ENCODE data around the gene HKDC1. TPM values are rescaled to one million over a fixed set of nuclear protein-coding genes. Genes with fewer than 3 reads are reported as not detected.
"Not testable (repeated sequence)": the region's sequence is repeated elsewhere in the genome, so short reads cannot be mapped to it uniquely, and the experiment has no call there.

Gene HKDC1
- total RNA-seq, 1 donor from 2014 or later = not detected

GRCh38 chr10:69279110-69279509 is 59.0 kb downstream of the HKDC1 start:
- no peaks in the 10 kb centered on the region for H3K4me1 Mint-ChIP-seq (ENCODE audit: low read depth, unreplicated experiment)
- no peak overlapping the region for H3K27ac Mint-ChIP-seq (ENCODE audit: unreplicated experiment)
- DNase-seq = no peak
- H3K36me3 Mint-ChIP-seq (ENCODE audit: unreplicated experiment) = peaks cover 9% of the 10 kb centered on the region
- H3K27me3 Mint-ChIP-seq (ENCODE audit: unreplicated experiment) = no peaks in the 10 kb centered on the region
- TF ChIP-seq, protein P1, sequence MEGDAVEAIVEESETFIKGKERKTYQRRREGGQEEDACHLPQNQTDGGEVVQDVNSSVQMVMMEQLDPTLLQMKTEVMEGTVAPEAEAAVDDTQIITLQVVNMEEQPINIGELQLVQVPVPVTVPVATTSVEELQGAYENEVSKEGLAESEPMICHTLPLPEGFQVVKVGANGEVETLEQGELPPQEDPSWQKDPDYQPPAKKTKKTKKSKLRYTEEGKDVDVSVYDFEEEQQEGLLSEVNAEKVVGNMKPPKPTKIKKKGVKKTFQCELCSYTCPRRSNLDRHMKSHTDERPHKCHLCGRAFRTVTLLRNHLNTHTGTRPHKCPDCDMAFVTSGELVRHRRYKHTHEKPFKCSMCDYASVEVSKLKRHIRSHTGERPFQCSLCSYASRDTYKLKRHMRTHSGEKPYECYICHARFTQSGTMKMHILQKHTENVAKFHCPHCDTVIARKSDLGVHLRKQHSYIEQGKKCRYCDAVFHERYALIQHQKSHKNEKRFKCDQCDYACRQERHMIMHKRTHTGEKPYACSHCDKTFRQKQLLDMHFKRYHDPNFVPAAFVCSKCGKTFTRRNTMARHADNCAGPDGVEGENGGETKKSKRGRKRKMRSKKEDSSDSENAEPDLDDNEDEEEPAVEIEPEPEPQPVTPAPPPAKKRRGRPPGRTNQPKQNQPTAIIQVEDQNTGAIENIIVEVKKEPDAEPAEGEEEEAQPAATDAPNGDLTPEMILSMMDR (IDR thresholded peaks at IDR 0.05; ENCODE audit: partially characterized antibody, unreplicated experiment) = no peak
- H3K9me3 Mint-ChIP-seq (ENCODE audit: unreplicated experiment) = no peaks in the 10 kb centered on the region
- H3K4me3 Mint-ChIP-seq (ENCODE audit: unreplicated experiment) = no peak overlapping the region

DNA sequence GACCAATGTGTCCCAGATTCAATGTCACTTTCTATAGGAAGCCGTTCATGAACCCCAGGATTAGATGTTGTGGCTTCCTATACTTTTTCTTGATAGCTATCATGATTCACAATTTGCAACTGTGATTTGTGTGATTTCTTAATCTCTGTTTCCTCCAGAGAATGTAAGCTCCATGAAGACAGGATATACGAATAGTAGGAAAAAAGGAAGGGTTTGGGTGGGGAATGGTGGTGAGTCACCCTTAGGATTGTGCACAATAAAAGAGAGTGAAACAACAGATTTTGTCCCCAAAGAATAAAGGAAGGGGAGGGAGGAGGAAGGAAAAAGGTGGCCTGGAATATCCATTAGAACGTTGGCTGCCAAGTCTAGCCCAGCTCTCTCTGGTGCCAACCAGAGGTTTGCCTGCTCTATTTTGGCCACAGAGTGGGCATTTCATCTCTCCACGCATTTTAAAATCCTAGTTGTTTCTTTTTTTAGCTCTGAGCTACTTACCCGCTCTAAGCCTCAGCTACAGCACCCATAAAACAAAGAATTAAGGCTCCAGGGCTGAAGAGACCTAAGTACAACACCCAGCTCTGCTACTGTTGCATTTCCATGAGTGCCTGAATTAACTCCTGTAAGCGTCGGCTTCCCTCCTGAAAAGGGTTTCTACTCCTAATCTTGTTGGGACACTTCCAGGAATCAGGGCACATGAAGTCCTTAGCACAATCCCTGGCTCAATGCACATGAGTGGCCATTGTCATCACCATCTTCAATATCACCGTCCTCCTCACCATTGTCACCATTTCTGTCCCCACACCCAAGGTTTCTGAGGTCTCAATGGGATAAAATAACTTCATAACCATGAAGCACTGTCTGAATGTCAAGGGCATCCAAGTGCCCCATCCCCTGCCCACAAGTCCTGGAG is 61.6 kb downstream of the HKDC1 start:
- Mint-ChIP-seq H3K36me3 (ENCODE audit: unreplicated experiment) (peaks cover 9% of the 10 kb centered on the region), H3K4me1 (ENCODE audit: low read depth, unreplicated experiment) (peaks cover 6% of the 10 kb centered on the region), H3K27me3 (ENCODE audit: unreplicated experiment) (no peaks in the 10 kb centered on the region), H3K4me3 (ENCODE audit: unreplicated experiment) (no peak overlapping the region), H3K27ac (ENCODE audit: unreplicated experiment) (no peak overlapping the region), H3K9me3 (ENCODE audit: unreplicated experiment) (no peaks in the 10 kb centered on the region)
- TF ChIP-seq, protein P1 (IDR thresholded peaks at IDR 0.05; ENCODE audit: partially characterized antibody, unreplicated experiment) = no peak
- DNase-seq = no peak

DNA sequence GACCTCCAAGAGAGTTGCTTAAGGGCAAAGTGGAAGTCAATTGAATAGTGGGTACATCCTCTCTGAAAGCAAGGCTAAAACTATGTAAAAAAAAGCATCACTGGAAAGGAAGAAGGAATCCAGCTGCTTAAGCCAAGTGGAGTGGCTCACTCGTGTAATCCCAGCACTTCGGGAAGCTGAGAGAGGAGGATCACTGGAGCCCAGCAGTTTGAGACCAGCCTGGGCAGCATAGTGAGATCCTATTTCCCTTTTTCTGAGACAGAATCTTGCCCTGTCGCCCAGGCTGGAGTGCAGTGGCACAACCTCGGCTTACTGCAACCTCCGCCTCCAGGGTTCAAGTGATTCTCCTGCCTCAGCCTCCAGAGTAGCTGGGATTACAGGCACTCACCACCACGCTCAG is 64.3 kb downstream of the HKDC1 start:
- not testable (repeated sequence) for H3K9me3 Mint-ChIP-seq (ENCODE audit: unreplicated experiment); DNase-seq; H3K4me1 Mint-ChIP-seq (ENCODE audit: low read depth, unreplicated experiment); H3K36me3 Mint-ChIP-seq (ENCODE audit: unreplicated experiment); H3K27me3 Mint-ChIP-seq (ENCODE audit: unreplicated experiment); H3K4me3 Mint-ChIP-seq (ENCODE audit: unreplicated experiment); H3K27ac Mint-ChIP-seq (ENCODE audit: unreplicated experiment)

- TF ChIP-seq, protein P1 (IDR thresholded peaks at IDR 0.05; ENCODE audit: partially characterized antibody, unreplicated experiment) = no peak
- peaks cover 6% of the 10 kb centered on the region for H3K4me1 Mint-ChIP-seq (ENCODE audit: low read depth, unreplicated experiment)
- no peak overlapping the region for H3K4me3 Mint-ChIP-seq (ENCODE audit: unreplicated experiment)
- no peak overlapping the region for H3K27ac Mint-ChIP-seq (ENCODE audit: unreplicated experiment)
- H3K9me3 Mint-ChIP-seq (ENCODE audit: unreplicated experiment) = no peaks in the 10 kb centered on the region
- no peaks in the 10 kb centered on the region for H3K27me3 Mint-ChIP-seq (ENCODE audit: unreplicated experiment)
- H3K36me3 Mint-ChIP-seq (ENCODE audit: unreplicated experiment) = peaks cover 9% of the 10 kb centered on the region
- DNase-seq = no peak
Observed at GRCh38 chr10:69285699-69286098, 65.6 kb downstream of the HKDC1 start.

- TF ChIP-seq, protein P1 (IDR thresholded peaks at IDR 0.05; ENCODE audit: partially characterized antibody, unreplicated experiment) = no peak
- Mint-ChIP-seq H3K9me3 (ENCODE audit: unreplicated experiment) (no peaks in the 10 kb centered on the region), H3K27ac (ENCODE audit: unreplicated experiment) (peak overlapping the region; percentile 11), H3K27me3 (ENCODE audit: unreplicated experiment) (no peaks in the 10 kb centered on the region), H3K36me3 (ENCODE audit: unreplicated experiment) (peaks cover 2% of the 10 kb centered on the region), H3K4me1 (ENCODE audit: low read depth, unreplicated experiment) (peaks cover 6% of the 10 kb centered on the region), H3K4me3 (ENCODE audit: unreplicated experiment) (no peak overlapping the region)
- no peak for DNase-seq
Observed at GRCh38 chr10:69287181-69287580, 67.0 kb downstream of the HKDC1 start.

Measured in glutamatergic neuron (in vitro differentiated cells).